Liver (tissue), 9 donors: ENCODE data around the gene PLA2G6. TPM values are rescaled to one million over a fixed set of nuclear protein-coding genes. Genes with fewer than 3 reads are reported as not detected.

Experiments used
- DNase-seq: peaks from one replicate; pipeline ENCODE4 v3.0.0-alpha.2; 2017; ENCODE audit warnings: low spot score
- H3K27ac ChIP-seq, 2 donors: one replicate each; pipeline ENCODE4 v1.7.0; 2013; ENCODE audit warnings: inconsistent platforms in 2 of 2, low read length in 2 of 2, control low read depth in 1 of 2, low read depth in 1 of 2, mild to moderate bottlenecking in 1 of 2
- H3K27me3 ChIP-seq, 4 donors: one replicate each; pipeline versions ENCODE4 v1.6.1 to v1.7.0; 2013; ENCODE audit warnings: low read length in 3 of 4, inconsistent platforms in 1 of 4, mild to moderate bottlenecking in 1 of 4, moderate library complexity in 1 of 4; ENCODE audit not compliant: control insufficient read depth in 4 of 4, insufficient read depth in 4 of 4
- H3K36me3 ChIP-seq, 4 donors: one replicate each; pipeline versions ENCODE4 v1.6.1 to v1.7.0; 2013; ENCODE audit warnings: low read length in 3 of 4, mild to moderate bottlenecking in 3 of 4, low read depth in 1 of 4, moderate library complexity in 1 of 4; ENCODE audit not compliant: control insufficient read depth in 4 of 4, insufficient read depth in 3 of 4
- H3K4me1 ChIP-seq, 4 donors: one replicate each; pipeline versions ENCODE4 v1.6.1 to v1.7.0; 2013; ENCODE audit warnings: low read length in 3 of 4, mild to moderate bottlenecking in 3 of 4, moderate library complexity in 1 of 4; ENCODE audit not compliant: control insufficient read depth in 4 of 4, insufficient read depth in 4 of 4
- H3K4me3 ChIP-seq, 3 donors: one replicate each; pipeline versions ENCODE4 v1.6.1 to v1.7.0; 2013; ENCODE audit warnings: low read length in 3 of 3, control low read depth in 1 of 3, low read depth in 1 of 3, mild to moderate bottlenecking in 1 of 3
- H3K9ac ChIP-seq, 2 donors: one replicate each; pipeline ENCODE4 v1.7.0; 2013; ENCODE audit warnings: low read length in 2 of 2, mild to moderate bottlenecking in 2 of 2, moderate library complexity in 2 of 2, control low read depth in 1 of 2, low read depth in 1 of 2
- H3K9me3 ChIP-seq, 4 donors: one replicate each; pipeline versions ENCODE4 v1.6.1 to v1.7.0; 2013; ENCODE audit warnings: low read length in 3 of 4; ENCODE audit not compliant: control insufficient read depth in 4 of 4
- ATF3 ChIP-seq: IDR thresholded peaks from 2 replicates; pipeline ENCODE4 v1.6.1; 2016; ENCODE audit warnings: antibody characterized with exemption
- CTCF ChIP-seq: fragments of 150-350 bp; IDR thresholded peaks from 2 replicates; pipeline ENCODE4 v1.5.1; 2017; ENCODE audit warnings: improper control_type of control experiment, low read depth, low read length; ENCODE audit not compliant: missing input control
- EGR1 ChIP-seq, 2 donors: IDR thresholded peaks; 2 replicates each; pipeline ENCODE4 v1.6.1; 2016 to 2018; ENCODE audit warnings: antibody characterized with exemption in 2 of 2, low read depth in 2 of 2
- FOXA1 ChIP-seq: IDR thresholded peaks from 2 replicates; pipeline ENCODE4 v1.6.1; 2016; ENCODE audit warnings: antibody characterized with exemption
- FOXA2 ChIP-seq: IDR thresholded peaks from 2 replicates; pipeline ENCODE4 v1.6.1; 2016; ENCODE audit warnings: antibody characterized with exemption
- GABPA ChIP-seq, 2 donors: IDR thresholded peaks in 1 of 2; conservative IDR thresholded peaks in 1 of 2; 2 replicates each; pipeline ENCODE4 v1.6.1; 2016; ENCODE audit warnings: antibody characterized with exemption in 2 of 2, mild to moderate bottlenecking in 1 of 2, moderate library complexity in 1 of 2
- HNF4A ChIP-seq, 2 donors: conservative IDR thresholded peaks; 2 replicates each; pipeline ENCODE4 v1.6.1; 2016; ENCODE audit warnings: antibody characterized with exemption in 2 of 2, mild to moderate bottlenecking in 2 of 2
- HNF4G ChIP-seq: IDR thresholded peaks from 2 replicates; pipeline ENCODE4 v1.6.1; 2016; ENCODE audit warnings: antibody characterized with exemption
- JUND ChIP-seq, 2 donors: IDR thresholded peaks; 2 replicates each; pipeline ENCODE4 v1.6.1; 2016; ENCODE audit warnings: antibody characterized with exemption in 2 of 2
- MAX ChIP-seq: IDR thresholded peaks from 2 replicates; pipeline ENCODE4 v1.6.1; 2016; ENCODE audit warnings: antibody characterized with exemption
- NR2F2 ChIP-seq: IDR thresholded peaks from 2 replicates; pipeline ENCODE4 v1.6.1; 2016; ENCODE audit warnings: antibody characterized with exemption
- RAD21 ChIP-seq, 2 donors: IDR thresholded peaks; 2 replicates each; pipeline ENCODE4 v1.6.1; 2016; ENCODE audit warnings: antibody characterized with exemption in 2 of 2, mild to moderate bottlenecking in 2 of 2
- RXRA ChIP-seq, 2 donors: IDR thresholded peaks; 2 replicates each; pipeline ENCODE4 v1.6.1; 2017 to 2018; ENCODE audit warnings: antibody characterized with exemption in 2 of 2, mild to moderate bottlenecking in 1 of 2
- TAF1 ChIP-seq: conservative IDR thresholded peaks from 2 replicates; pipeline ENCODE4 v1.6.1; 2016; ENCODE audit warnings: antibody characterized with exemption, mild to moderate bottlenecking
- YY1 ChIP-seq: IDR thresholded peaks from 2 replicates; pipeline ENCODE4 v1.6.1; 2016; ENCODE audit warnings: antibody characterized with exemption, mild to moderate bottlenecking
- ZBTB33 ChIP-seq: IDR thresholded peaks from 2 replicates; pipeline ENCODE4 v1.6.1; 2016; ENCODE audit warnings: antibody characterized with exemption
- WGBS: extraction: QIAGEN DNeasy Blood & Tissue Kit; methylation state at CpG from one replicate; pipeline ENCODE4 v1.1.7; 2013; 5-methylcytosine and 5-hydroxymethylcytosine counted together
- polyA plus RNA-seq, 2 donors: library from polyadenylated mRNA; stranded (reverse) in 1 of 2; unstranded in 1 of 2; fragments of 200-250 nt in 1 of 2; fragments of >200 nt in 1 of 2; fragmentation: Nextera tagmentation in 1 of 2; extraction: Ambion mirVana in 1 of 2; gene quantifications; one replicate each; pipeline versions ENCODE4 v1.2.1 to v1.2.3, GENCODE V29; 2013 to 2015
- total RNA-seq, 2 donors: library from RNA; depleted of rRNA; stranded (reverse); fragments of >200 nt; gene quantifications; one replicate each; pipeline ENCODE4 v1.2.3, GENCODE V29; 2014
- donor health status: healthy.
- donor health status: healthy.
- donor health status: healthy.
- donor health status: healthy.
- donor health status: healthy.

PLA2G6 gene
- total and polyA plus RNA-seq, 4 donors, result 5.7 to 9.0 (median 7.2) TPM

GRCh38 chr22:38222797-38223119 is 41.1 kb upstream of the PLA2G6 start:
- H3K36me3 ChIP-seq, result peaks cover 0 to 4% (median 2%) of the 10 kb centered on the region in 4 donors
- H3K9me3 ChIP-seq, result no peaks in the 10 kb centered on the region
- no peak overlapping the region for H3K27ac ChIP-seq
- H3K4me1 ChIP-seq, result peaks cover 0 to 13% (median 7%) of the 10 kb centered on the region in 4 donors
- WGBS, result 85% methylated on average over 8 of the region's 8 CpGs
- H3K4me3 ChIP-seq, result no peak overlapping the region
- no peak overlapping the region for H3K9ac ChIP-seq
- no peak for TF ChIP-seq FOXA2
- TF ChIP-seq YY1, result no peak
- no peak for TF ChIP-seq RXRA (IDR thresholded peaks at IDR 0.05)
- TF ChIP-seq MAX, result no peak
- no peak for TF ChIP-seq HNF4G
- no peak for TF ChIP-seq EGR1 (IDR thresholded peaks at IDR 0.05; ENCODE audit: low read depth in 2 of 2)
- TF ChIP-seq ATF3, result no peak
- no peak for TF ChIP-seq JUND (IDR thresholded peaks at IDR 0.05)
- TF ChIP-seq NR2F2, result no peak
- no peak for TF ChIP-seq RAD21 (IDR thresholded peaks at IDR 0.05)
- no peak for TF ChIP-seq FOXA1
- TF ChIP-seq HNF4A (conservative IDR thresholded peaks at IDR 0.05), result no peak
- DNase-seq, result no peak
- no peaks in the 10 kb centered on the region for H3K27me3 ChIP-seq

- Histone ChIP-seq H3K36me3 (peaks cover 0 to 4% (median 2%) of the 10 kb centered on the region in 4 donors), H3K9me3 (no peaks in the 10 kb centered on the region), H3K4me3 (no peak overlapping the region), H3K9ac (no peak overlapping the region), H3K4me1 (peaks cover 0 to 13% (median 7%) of the 10 kb centered on the region in 4 donors), H3K27me3 (no peaks in the 10 kb centered on the region), H3K27ac (no peak overlapping the region)
- 94% methylated on average over 25 of the region's 25 CpGs for WGBS
- TF ChIP-seq ZBTB33 (no peak), HNF4G (no peak), JUND (IDR thresholded peaks at IDR 0.05) (no peak), EGR1 (IDR thresholded peaks at IDR 0.05; ENCODE audit: low read depth in 2 of 2) (no peak), CTCF (no peak), TAF1 (no peak), YY1 (no peak), FOXA2 (no peak), FOXA1 (no peak), GABPA (IDR thresholded peaks at IDR 0.05 in 1 of 2, conservative IDR thresholded peaks at IDR 0.05 in 1 of 2) (no peak)
- DNase-seq, result no peak
Observed at GRCh38 chr22:38221908-38222796, 40.5 kb upstream of the PLA2G6 start.
